Osteocyte (in vitro differentiated cells): Measurements from ENCODE around the gene TMOD1. TPM values are rescaled to one million over a fixed set of nuclear protein-coding genes. Genes with fewer than 3 reads are reported as not detected.

Experiments used
- DNase-seq: peaks from one replicate; pipeline ENCODE4 v3.0.0; 2021; ENCODE audit warnings: mixed read lengths; ENCODE audit not compliant: unreplicated experiment; ENCODE audit errors: extremely low spot score
- H3K27ac Mint-ChIP-seq: one replicate; pipeline ENCODE4 v1.8.0; 2021; ENCODE audit warnings: mild to moderate bottlenecking, mixed read lengths; ENCODE audit not compliant: unreplicated experiment
- H3K27me3 Mint-ChIP-seq: one replicate; pipeline ENCODE4 v1.8.0; 2021; ENCODE audit warnings: mixed read lengths; ENCODE audit not compliant: unreplicated experiment
- H3K36me3 Mint-ChIP-seq: one replicate; pipeline ENCODE4 v1.8.0; 2021; ENCODE audit warnings: mixed read lengths; ENCODE audit not compliant: unreplicated experiment
- H3K4me1 Mint-ChIP-seq: one replicate; pipeline ENCODE4 v1.8.0; 2021; ENCODE audit warnings: mixed read lengths; ENCODE audit not compliant: unreplicated experiment
- H3K4me3 Mint-ChIP-seq: one replicate; pipeline ENCODE4 v1.8.0; 2021; ENCODE audit warnings: mild to moderate bottlenecking, moderate library complexity, mixed read lengths; ENCODE audit not compliant: unreplicated experiment
- H3K9me3 Mint-ChIP-seq: one replicate; pipeline ENCODE4 v1.8.0; 2021; ENCODE audit warnings: mixed read lengths; ENCODE audit not compliant: unreplicated experiment
- CTCF ChIP-seq: fragments of 200-600 bp; sonication (generic); IDR thresholded peaks from 2 replicates; pipeline ENCODE4 v1.5.0; 2021; ENCODE audit warnings: antibody characterized with exemption, mild to moderate bottlenecking, moderate library complexity
- total RNA-seq: library from RNA; stranded (reverse); gene quantifications from 2 replicates; pipeline ENCODE4 v1.2.1, GENCODE V29; 2021

The TMOD1 gene
- total RNA-seq, 1 donor from 2014 or later, result not detected

DNA sequence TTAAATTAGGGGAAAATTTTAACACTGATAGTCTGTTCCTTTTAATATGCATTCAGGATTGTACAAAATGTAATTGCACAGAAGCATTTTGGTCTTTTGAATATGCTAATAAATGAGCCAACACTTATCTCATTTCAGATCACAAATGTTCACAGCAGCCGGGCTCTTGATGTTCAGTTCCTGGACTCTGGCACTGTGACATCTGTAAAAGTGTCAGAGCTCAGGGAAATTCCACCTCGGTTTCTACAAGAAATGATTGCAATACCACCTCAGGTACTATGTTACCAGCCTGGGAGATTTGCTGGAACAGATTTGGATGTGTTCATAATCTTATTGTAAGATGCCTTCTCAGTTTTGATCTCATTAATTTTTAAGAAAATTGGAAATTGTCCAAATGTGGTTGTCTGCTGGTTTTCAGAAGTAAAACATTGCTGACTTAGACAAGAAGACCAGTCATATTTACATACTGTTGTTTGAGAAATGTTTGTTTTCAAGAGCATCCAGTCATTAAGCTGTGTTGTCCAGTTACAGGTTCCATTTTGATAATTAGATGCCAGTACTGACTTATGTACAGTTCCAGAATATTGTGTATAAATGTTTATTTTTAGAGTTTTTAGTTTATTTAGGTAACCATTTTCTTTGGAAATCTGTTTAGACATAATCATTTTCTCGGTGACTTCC lies 23.0 kb upstream of the TMOD1 start:
- Mint-ChIP-seq H3K9me3 (peaks cover 5% of the 10 kb centered on the region), H3K4me3 (no peak overlapping the region), H3K27me3 (no peaks in the 10 kb centered on the region), H3K27ac (no peak overlapping the region), H3K4me1 (no peaks in the 10 kb centered on the region), H3K36me3 (peaks cover 27% of the 10 kb centered on the region)
- DNase-seq, result no peak
- no peak for TF ChIP-seq CTCF

GRCh38 chr9:97479496-97480159 lies 21.8 kb upstream of the TMOD1 start:
- TF ChIP-seq CTCF, result no peak
- Mint-ChIP-seq H3K4me3 (no peak overlapping the region), H3K27ac (no peak overlapping the region), H3K4me1 (no peaks in the 10 kb centered on the region), H3K36me3 (peaks cover 30% of the 10 kb centered on the region), H3K27me3 (no peaks in the 10 kb centered on the region), H3K9me3 (peaks cover 5% of the 10 kb centered on the region)
- DNase-seq, result no peak

- Mint-ChIP-seq H3K4me1 (no peaks in the 10 kb centered on the region), H3K36me3 (peaks cover 26% of the 10 kb centered on the region), H3K27ac (no peak overlapping the region), H3K9me3 (peaks cover 5% of the 10 kb centered on the region), H3K4me3 (no peak overlapping the region), H3K27me3 (no peaks in the 10 kb centered on the region)
- no peak for DNase-seq
- no peak for TF ChIP-seq CTCF
Measured at GRCh38 chr9:97480174-97480573, 21.3 kb upstream of the TMOD1 start.

DNA sequence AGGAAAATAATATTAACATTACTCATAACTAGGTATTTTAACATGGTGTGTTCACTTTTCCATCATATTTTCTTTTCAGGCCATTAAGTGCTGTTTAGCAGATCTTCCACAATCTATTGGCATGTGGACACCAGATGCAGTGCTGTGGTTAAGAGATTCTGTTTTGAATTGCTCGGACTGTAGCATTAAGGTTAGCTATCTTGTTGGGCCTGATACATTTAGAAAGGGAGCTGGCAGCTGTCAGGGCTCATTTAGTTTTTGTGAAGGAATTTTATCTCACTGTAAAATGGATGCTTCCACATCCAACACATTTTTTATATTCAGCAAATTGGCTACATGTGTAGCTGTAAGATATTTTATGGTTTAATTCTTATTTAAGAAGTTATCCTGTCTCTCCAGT lies 20.7 kb upstream of the TMOD1 start:
- Mint-ChIP-seq H3K36me3 (peaks cover 26% of the 10 kb centered on the region), H3K9me3 (peaks cover 5% of the 10 kb centered on the region), H3K4me1 (no peaks in the 10 kb centered on the region), H3K27ac (no peak overlapping the region), H3K4me3 (no peak overlapping the region), H3K27me3 (no peaks in the 10 kb centered on the region)
- no peak for TF ChIP-seq CTCF
- DNase-seq, result no peak

GRCh38 chr9:97484134-97484533 lies 17.3 kb upstream of the TMOD1 start:
- no peak for DNase-seq
- Mint-ChIP-seq H3K36me3 (peaks cover 37% of the 10 kb centered on the region), H3K9me3 (peaks cover 14% of the 10 kb centered on the region), H3K27me3 (no peaks in the 10 kb centered on the region), H3K27ac (no peak overlapping the region), H3K4me3 (no peak overlapping the region), H3K4me1 (no peaks in the 10 kb centered on the region)
- no peak for TF ChIP-seq CTCF
